ENCODE measurements around the gene ZNF879. TPM values are rescaled to one million over a fixed set of nuclear protein-coding genes. Genes with fewer than 3 reads are reported as not detected.

ZNF879 gene
- total RNA-seq, 1 experiment from 2014 or later, result not detected

DNA sequence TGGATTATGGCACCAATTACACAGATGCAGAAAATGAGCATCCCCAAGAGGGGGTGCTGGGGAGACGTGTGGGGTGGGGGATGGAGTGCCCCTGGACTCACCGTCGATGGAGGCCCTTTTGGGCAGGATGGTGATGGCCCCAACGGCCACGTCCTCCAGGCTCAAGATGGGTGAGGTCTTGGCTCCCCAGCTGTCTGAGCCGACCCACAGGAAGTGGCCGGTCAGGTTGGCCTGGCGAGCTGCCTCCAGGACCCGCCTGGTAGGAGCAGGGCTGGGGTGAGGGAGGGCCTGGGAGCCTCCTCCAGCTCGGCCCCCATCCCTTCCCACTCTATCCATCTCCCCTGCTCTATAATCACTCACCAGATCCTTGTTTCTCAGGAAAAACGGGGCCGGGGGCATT lies 33.1 kb upstream of the ZNF879 start:
- Histone ChIP-seq H3K27me3 (ENCODE audit: insufficient read depth, low read length) (no peaks in the 10 kb centered on the region), H2AFZ (ENCODE audit: low read depth, low read length, poor library complexity, severe bottlenecking) (no peak overlapping the region), H3K27ac (ENCODE audit: low read depth, low read length) (no peak overlapping the region), H3K79me2 (ENCODE audit: insufficient read depth, low read length) (no peaks in the 10 kb centered on the region), H3K4me3 (replicated peaks in 1 of 2; ENCODE audit: low read depth in 1 of 2, low read length in 2 of 2) (no peak overlapping the region), H3K4me1 (ENCODE audit: control insufficient read depth in 1 of 2, insufficient read depth in 2 of 2, low read length in 2 of 2) (no peaks in the 10 kb centered on the region), H3K4me2 (ENCODE audit: low read length) (no peak overlapping the region), H4K20me1 (ENCODE audit: insufficient read depth) (no peaks in the 10 kb centered on the region), H3K9ac (ENCODE audit: low read length) (no peak overlapping the region), H3K9me3 (ENCODE audit: control insufficient read depth in 1 of 2, insufficient read depth in 1 of 2, low read depth in 1 of 2, low read length in 2 of 2) (peaks cover 0 to 8% of the 10 kb centered on the region in 2 experiments; a peak in 2 of 4 replicates), H3K36me3 (ENCODE audit: control insufficient read depth in 1 of 2, insufficient read depth in 2 of 2, low read length in 2 of 2) (no peaks in the 10 kb centered on the region), H3K9me2 (ENCODE audit: insufficient read depth) (no peaks in the 10 kb centered on the region)
- ATAC-seq (no peak), DNase-seq (ENCODE audit: low read depth, low spot score) (no peak)
- intact Hi-C loops (cut with micrococcal nuclease), result no loop called here
- no TSS peak for BruUV-seq (replicated peaks)
- ChIA-PET RAD21 (ENCODE audit: low non-redundant PET in 1 of 2, low total read pairs in 2 of 2, uncharacterized antibody in 2 of 2, unreplicated experiment in 2 of 2) (no interaction called here), POLR2A (no interaction called here), CTCF (no interaction called here)
- TF ChIP-seq JUND (IDR thresholded peaks at IDR 0.05), result no peak
- TF ChIP-seq, protein P1, sequence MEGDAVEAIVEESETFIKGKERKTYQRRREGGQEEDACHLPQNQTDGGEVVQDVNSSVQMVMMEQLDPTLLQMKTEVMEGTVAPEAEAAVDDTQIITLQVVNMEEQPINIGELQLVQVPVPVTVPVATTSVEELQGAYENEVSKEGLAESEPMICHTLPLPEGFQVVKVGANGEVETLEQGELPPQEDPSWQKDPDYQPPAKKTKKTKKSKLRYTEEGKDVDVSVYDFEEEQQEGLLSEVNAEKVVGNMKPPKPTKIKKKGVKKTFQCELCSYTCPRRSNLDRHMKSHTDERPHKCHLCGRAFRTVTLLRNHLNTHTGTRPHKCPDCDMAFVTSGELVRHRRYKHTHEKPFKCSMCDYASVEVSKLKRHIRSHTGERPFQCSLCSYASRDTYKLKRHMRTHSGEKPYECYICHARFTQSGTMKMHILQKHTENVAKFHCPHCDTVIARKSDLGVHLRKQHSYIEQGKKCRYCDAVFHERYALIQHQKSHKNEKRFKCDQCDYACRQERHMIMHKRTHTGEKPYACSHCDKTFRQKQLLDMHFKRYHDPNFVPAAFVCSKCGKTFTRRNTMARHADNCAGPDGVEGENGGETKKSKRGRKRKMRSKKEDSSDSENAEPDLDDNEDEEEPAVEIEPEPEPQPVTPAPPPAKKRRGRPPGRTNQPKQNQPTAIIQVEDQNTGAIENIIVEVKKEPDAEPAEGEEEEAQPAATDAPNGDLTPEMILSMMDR (IDR thresholded peaks at IDR 0.05 in 2 of 3, conservative IDR thresholded peaks at IDR 0.05 in 1 of 3; ENCODE audit: borderline replicate concordance in 1 of 3, insufficient read depth in 1 of 3, low read depth in 2 of 3, low read length in 2 of 3), result no peak

DNA sequence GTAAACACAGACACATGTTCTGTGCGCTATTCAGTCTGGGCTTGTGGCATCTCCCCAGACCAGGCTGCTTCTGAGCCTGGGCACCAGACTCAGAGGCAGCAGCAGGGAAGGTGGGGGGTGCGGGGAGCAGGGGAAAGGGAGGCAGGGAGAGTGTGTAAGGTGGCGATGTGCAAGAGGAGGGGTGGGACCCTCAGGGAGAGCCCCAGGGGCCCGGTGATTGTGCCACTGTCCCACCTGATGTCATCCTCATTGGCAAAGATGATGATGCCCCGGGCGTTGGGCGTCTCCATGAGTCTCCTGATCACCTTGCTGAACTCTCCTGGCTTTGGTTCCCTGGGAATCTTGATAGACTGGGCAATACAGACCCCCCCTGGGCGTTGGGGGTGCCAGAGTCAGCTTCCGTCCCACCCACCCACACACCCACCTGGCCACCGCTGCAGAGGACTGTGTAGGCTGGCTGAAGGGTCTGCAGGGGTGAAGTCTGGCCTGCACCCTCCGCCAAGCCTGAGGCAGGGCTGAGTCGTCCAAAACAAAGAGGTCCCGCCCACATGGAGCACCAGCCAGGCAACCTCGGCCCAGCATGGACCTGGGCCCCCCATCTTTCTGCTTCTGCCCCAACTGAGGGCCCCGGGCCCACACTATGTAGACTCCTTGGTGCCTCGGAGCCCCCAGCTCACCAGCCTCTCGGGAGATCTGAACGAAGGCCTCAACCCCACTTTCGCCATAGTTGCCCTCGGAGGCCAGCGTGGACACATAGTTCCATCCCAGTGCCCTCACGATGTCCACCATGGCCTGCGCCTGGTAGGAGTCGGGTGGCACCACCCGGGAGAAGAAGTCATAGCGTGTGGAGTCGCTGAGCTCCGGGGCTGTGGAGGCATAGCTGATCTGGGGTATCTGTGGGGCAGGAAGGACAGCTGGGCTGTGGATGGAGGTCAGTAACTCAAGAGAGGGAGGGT lies 32.1 kb upstream of the ZNF879 start:
- Histone ChIP-seq H3K4me1 (ENCODE audit: control insufficient read depth in 1 of 2, insufficient read depth in 2 of 2, low read length in 2 of 2) (no peaks in the 10 kb centered on the region), H3K27ac (ENCODE audit: low read depth, low read length) (no peak overlapping the region), H3K27me3 (ENCODE audit: insufficient read depth, low read length) (no peaks in the 10 kb centered on the region), H3K4me3 (replicated peaks in 1 of 2; ENCODE audit: low read depth in 1 of 2, low read length in 2 of 2) (no peak overlapping the region), H3K4me2 (ENCODE audit: low read length) (no peak overlapping the region), H4K20me1 (ENCODE audit: insufficient read depth) (no peaks in the 10 kb centered on the region), H3K9me2 (ENCODE audit: insufficient read depth) (no peaks in the 10 kb centered on the region), H3K79me2 (ENCODE audit: insufficient read depth, low read length) (no peaks in the 10 kb centered on the region), H3K9me3 (ENCODE audit: control insufficient read depth in 1 of 2, insufficient read depth in 1 of 2, low read depth in 1 of 2, low read length in 2 of 2) (peaks cover 0 to 8% of the 10 kb centered on the region in 2 experiments; a peak in 2 of 4 replicates), H3K9ac (ENCODE audit: low read length) (no peak overlapping the region), H3K36me3 (ENCODE audit: control insufficient read depth in 1 of 2, insufficient read depth in 2 of 2, low read length in 2 of 2) (no peaks in the 10 kb centered on the region), H2AFZ (ENCODE audit: low read depth, low read length, poor library complexity, severe bottlenecking) (no peak overlapping the region)
- ChIA-PET CTCF (no interaction called here), POLR2A (no interaction called here), RAD21 (ENCODE audit: low non-redundant PET in 1 of 2, low total read pairs in 2 of 2, uncharacterized antibody in 2 of 2, unreplicated experiment in 2 of 2) (interaction anchor here in 1 of 2 experiments (0.6 kb wide), 1 partner anchor 72 kb away, joined by 3 read pairs; no protein-coding TSS in a partner anchor)
- intact Hi-C loops (cut with micrococcal nuclease), result no loop called here
- ATAC-seq (no peak), DNase-seq (ENCODE audit: low read depth, low spot score) (no peak)
- no TSS peak for BruUV-seq (replicated peaks)
- TF ChIP-seq, protein P2, sequence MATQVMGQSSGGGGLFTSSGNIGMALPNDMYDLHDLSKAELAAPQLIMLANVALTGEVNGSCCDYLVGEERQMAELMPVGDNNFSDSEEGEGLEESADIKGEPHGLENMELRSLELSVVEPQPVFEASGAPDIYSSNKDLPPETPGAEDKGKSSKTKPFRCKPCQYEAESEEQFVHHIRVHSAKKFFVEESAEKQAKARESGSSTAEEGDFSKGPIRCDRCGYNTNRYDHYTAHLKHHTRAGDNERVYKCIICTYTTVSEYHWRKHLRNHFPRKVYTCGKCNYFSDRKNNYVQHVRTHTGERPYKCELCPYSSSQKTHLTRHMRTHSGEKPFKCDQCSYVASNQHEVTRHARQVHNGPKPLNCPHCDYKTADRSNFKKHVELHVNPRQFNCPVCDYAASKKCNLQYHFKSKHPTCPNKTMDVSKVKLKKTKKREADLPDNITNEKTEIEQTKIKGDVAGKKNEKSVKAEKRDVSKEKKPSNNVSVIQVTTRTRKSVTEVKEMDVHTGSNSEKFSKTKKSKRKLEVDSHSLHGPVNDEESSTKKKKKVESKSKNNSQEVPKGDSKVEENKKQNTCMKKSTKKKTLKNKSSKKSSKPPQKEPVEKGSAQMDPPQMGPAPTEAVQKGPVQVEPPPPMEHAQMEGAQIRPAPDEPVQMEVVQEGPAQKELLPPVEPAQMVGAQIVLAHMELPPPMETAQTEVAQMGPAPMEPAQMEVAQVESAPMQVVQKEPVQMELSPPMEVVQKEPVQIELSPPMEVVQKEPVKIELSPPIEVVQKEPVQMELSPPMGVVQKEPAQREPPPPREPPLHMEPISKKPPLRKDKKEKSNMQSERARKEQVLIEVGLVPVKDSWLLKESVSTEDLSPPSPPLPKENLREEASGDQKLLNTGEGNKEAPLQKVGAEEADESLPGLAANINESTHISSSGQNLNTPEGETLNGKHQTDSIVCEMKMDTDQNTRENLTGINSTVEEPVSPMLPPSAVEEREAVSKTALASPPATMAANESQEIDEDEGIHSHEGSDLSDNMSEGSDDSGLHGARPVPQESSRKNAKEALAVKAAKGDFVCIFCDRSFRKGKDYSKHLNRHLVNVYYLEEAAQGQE (IDR thresholded peaks at IDR 0.05; ENCODE audit: low read depth), result no peak
- TF ChIP-seq POLR2A (IDR thresholded peaks at IDR 0.05; ENCODE audit: borderline replicate concordance, extremely low read depth, insufficient read depth, insufficient read length), result no peak
- no peak for TF ChIP-seq TCF7L2 (IDR thresholded peaks at IDR 0.05; ENCODE audit: borderline replicate concordance, extremely low read depth, insufficient read depth, insufficient read length)
- no peak for TF ChIP-seq RAD21 (IDR thresholded peaks at IDR 0.05; ENCODE audit: low read depth)
- no peak for TF ChIP-seq ELF1 (IDR thresholded peaks at IDR 0.05; ENCODE audit: borderline replicate concordance, low read depth)
- no peak for TF ChIP-seq CEBPB (IDR thresholded peaks at IDR 0.05; ENCODE audit: low read depth)
- no peak for TF ChIP-seq EZH2 (IDR thresholded peaks at IDR 0.05)
- no peak for TF ChIP-seq FOSL1 (IDR thresholded peaks at IDR 0.05; ENCODE audit: low read depth)
- no peak for TF ChIP-seq EGR1 (IDR thresholded peaks at IDR 0.05; ENCODE audit: low read depth)
- TF ChIP-seq SIN3A (IDR thresholded peaks at IDR 0.05; ENCODE audit: low read depth), result no peak
- TF ChIP-seq, protein P3, sequence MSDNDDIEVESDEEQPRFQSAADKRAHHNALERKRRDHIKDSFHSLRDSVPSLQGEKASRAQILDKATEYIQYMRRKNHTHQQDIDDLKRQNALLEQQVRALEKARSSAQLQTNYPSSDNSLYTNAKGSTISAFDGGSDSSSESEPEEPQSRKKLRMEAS (IDR thresholded peaks at IDR 0.05), result no peak
- TF ChIP-seq YY1 (IDR thresholded peaks at IDR 0.05; ENCODE audit: extremely low read depth, insufficient replicate concordance, low read depth, low read length), result no peak
